Measurements from ENCODE around the gene IL36A.

- TF ChIP-seq, protein P1, sequence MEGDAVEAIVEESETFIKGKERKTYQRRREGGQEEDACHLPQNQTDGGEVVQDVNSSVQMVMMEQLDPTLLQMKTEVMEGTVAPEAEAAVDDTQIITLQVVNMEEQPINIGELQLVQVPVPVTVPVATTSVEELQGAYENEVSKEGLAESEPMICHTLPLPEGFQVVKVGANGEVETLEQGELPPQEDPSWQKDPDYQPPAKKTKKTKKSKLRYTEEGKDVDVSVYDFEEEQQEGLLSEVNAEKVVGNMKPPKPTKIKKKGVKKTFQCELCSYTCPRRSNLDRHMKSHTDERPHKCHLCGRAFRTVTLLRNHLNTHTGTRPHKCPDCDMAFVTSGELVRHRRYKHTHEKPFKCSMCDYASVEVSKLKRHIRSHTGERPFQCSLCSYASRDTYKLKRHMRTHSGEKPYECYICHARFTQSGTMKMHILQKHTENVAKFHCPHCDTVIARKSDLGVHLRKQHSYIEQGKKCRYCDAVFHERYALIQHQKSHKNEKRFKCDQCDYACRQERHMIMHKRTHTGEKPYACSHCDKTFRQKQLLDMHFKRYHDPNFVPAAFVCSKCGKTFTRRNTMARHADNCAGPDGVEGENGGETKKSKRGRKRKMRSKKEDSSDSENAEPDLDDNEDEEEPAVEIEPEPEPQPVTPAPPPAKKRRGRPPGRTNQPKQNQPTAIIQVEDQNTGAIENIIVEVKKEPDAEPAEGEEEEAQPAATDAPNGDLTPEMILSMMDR (IDR thresholded peaks at IDR 0.05): no peak
- TF ChIP-seq POLR2AphosphoS5 (IDR thresholded peaks at IDR 0.05; ENCODE audit: low read depth, low read length): no peak
- TF ChIP-seq SIN3A (IDR thresholded peaks at IDR 0.05; ENCODE audit: borderline replicate concordance, insufficient read depth, low read depth, low read length): no peak
- TF ChIP-seq REST (IDR thresholded peaks at IDR 0.05; ENCODE audit: insufficient read depth in 1 of 2, low read depth in 2 of 2, low read length in 1 of 2): no peak
- no peak for TF ChIP-seq TCF7L2 (IDR thresholded peaks at IDR 0.05; ENCODE audit: low read depth, low read length)
Measured at GRCh38 chr2:113036763-113037162, 31.5 kb downstream of the IL36A start.

Data from Panc1 (cell line).